Measurements from ENCODE around the gene KRTAP3-3. TPM values are rescaled to one million over a fixed set of nuclear protein-coding genes. Genes with fewer than 3 reads are reported as not detected.
"Not testable (repeated sequence)": the region's sequence is repeated elsewhere in the genome, so short reads cannot be mapped to it uniquely, and the experiment has no call there.

The KRTAP3-3 gene
- total and polyA plus RNA-seq, 5 donors = not detected

DNA sequence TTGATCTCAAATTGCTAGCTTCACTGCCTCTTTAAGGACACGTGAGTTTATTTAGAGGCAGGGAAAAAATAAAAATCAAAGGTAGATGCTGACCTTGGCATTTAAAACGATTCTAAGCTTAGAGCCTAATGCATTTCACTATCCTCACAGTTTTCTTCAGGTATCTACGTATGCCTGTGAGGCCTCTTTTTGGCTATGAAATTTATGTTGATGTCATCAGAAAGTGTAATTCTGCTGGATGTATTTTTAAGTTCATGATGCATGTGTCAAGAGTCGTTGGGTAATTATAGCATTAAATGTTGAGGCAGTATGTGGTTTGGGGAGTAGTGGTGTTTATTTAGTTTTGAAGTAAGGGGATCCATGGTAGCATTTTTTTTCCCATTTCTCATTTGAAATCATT lies 10.0 kb upstream of the KRTAP3-3 start:
- DNase-seq (no peak), ATAC-seq (no peak)
- Histone ChIP-seq H3K4me1 (ENCODE audit: control insufficient read depth, insufficient read depth, low read length) (no peaks in the 10 kb centered on the region), H3K27me3 (ENCODE audit: control insufficient read depth, insufficient read depth) (no peaks in the 10 kb centered on the region), H3K27ac (ENCODE audit: low read length) (no peak overlapping the region), H3K4me3 (ENCODE audit: low read length) (no peak overlapping the region), H3K9me3 (ENCODE audit: control insufficient read depth, low read length) (no peaks in the 10 kb centered on the region)
- intact Hi-C loops (cut with DNase I) = no loop called here
- 61% methylated on average over 4 of the region's 4 CpGs for WGBS

DNA sequence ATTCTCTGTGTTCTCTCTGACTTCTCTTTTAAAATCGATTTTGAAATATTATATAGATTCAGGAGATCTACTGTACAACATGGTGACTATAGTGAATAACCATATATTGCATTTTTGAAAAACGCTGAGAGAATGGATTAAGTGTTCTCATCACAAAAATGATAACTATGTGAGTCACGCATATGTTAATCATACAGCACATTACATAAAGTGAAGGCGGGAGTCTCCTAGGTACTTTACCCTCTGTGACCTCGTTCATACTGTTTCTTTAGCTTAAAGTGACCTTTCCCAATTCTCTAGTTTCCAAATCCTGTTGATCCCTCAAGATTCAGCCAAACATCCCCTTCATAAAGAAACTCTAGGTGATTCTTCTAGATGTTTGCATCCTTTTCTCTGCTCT lies 8.8 kb upstream of the KRTAP3-3 start:
- intact Hi-C loops (cut with DNase I) = no loop called here
- Histone ChIP-seq H3K4me3 (ENCODE audit: low read length) (no peak overlapping the region), H3K4me1 (ENCODE audit: control insufficient read depth, insufficient read depth, low read length) (no peaks in the 10 kb centered on the region), H3K27ac (ENCODE audit: low read length) (no peak overlapping the region), H3K9me3 (ENCODE audit: control insufficient read depth, low read length) (no peaks in the 10 kb centered on the region), H3K27me3 (ENCODE audit: control insufficient read depth, insufficient read depth) (no peaks in the 10 kb centered on the region)
- 58% methylated on average over 5 of the region's 5 CpGs for WGBS
- DNase-seq (no peak), ATAC-seq (no peak)

DNA sequence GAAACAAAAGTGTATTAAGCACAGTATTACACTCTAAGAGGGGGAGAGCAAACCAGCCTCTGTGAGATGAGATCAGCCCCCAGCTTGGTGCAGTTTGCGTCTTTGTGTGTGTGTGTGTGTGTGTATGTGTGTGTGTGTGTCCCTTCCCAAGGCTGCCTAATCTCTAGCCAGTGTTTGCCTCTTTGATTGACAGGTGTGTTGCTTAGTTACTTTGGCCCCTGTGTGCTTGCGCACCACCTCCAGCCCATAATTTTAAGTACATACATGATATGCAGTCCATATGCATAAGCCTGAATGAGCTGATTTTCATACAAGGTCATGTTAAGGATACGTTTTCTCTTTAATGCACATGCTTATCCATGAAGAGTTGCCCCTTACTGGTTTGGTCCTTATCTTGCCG lies 7.8 kb upstream of the KRTAP3-3 start:
- H3K27ac ChIP-seq (ENCODE audit: low read length) = no peak overlapping the region
- H3K4me3 ChIP-seq (ENCODE audit: low read length) = no peak overlapping the region
- H3K27me3 ChIP-seq (ENCODE audit: control insufficient read depth, insufficient read depth) = no peaks in the 10 kb centered on the region
- DNase-seq = no peak
- no peaks in the 10 kb centered on the region for H3K4me1 ChIP-seq (ENCODE audit: control insufficient read depth, insufficient read depth, low read length)
- ATAC-seq = no peak
- H3K9me3 ChIP-seq (ENCODE audit: control insufficient read depth, low read length) = no peaks in the 10 kb centered on the region
- intact Hi-C loops (cut with DNase I) = no loop called here
- WGBS = 74% methylated on average over 4 of the region's 4 CpGs

DNA sequence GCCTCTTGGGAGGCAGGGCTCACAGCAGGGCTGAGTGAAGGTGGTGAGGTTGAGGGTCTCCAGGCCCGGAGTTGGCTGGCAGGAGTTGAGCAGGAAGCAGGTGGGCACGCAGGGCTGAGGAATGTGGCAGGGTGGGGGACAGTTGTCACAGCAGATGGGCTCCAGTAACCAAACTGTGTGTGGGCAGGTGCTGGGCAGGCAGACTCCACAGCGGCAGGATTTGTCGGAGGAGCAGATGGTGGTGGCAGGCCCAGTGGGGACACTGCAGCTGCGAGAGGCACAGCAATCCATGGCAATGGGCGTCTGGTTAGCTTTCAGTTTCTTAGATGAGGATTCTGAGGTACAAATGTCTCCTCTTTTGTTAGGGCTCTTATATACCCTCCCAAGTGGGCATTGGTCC lies 5.6 kb upstream of the KRTAP3-3 start, which contains the start of gene KRTAP3-2:
Gene KRTAP3-2, minus strand, starts transcription at position 344 of the 400 bp plus-strand sequence. Its CDS starts 53 bp downstream, at position 291.
- H3K4me1 ChIP-seq (ENCODE audit: control insufficient read depth, insufficient read depth, low read length); H3K27ac ChIP-seq (ENCODE audit: low read length); H3K9me3 ChIP-seq (ENCODE audit: control insufficient read depth, low read length); H3K4me3 ChIP-seq (ENCODE audit: low read length); ATAC-seq; intact Hi-C loops (cut with DNase I); H3K27me3 ChIP-seq (ENCODE audit: control insufficient read depth, insufficient read depth): not testable (repeated sequence)
- peak in 1 of 3 donors; percentile 22 for DNase-seq
- WGBS = 70% methylated on average over 6 of the region's 6 CpGs

DNA sequence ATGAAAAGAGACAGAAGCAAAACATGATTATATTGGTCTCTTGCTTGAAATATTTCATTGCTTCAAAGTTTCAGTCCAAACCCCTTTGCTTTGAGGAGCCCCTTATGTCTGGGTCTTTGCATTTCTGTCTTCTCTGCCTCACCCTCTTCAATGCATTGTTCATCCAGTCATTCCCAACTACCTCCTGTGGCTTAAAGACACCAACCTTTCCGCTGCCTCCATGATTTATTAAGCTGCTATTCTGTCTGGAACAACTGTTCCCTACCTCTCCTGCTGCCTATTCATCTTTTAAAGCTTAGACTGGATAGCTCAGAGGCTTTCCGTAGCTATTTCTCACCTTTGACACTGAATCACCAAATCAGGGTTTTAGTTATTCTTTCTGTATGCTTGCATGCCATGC lies 3.4 kb upstream of the KRTAP3-3 start:
- WGBS = 70% methylated on average over 2 of the region's 2 CpGs
- Histone ChIP-seq H3K4me3 (ENCODE audit: low read length) (no peak overlapping the region), H3K27me3 (ENCODE audit: control insufficient read depth, insufficient read depth) (no peaks in the 10 kb centered on the region), H3K27ac (ENCODE audit: low read length) (no peak overlapping the region), H3K9me3 (ENCODE audit: control insufficient read depth, low read length) (no peaks in the 10 kb centered on the region), H3K4me1 (ENCODE audit: control insufficient read depth, insufficient read depth, low read length) (no peaks in the 10 kb centered on the region)
- intact Hi-C loops (cut with DNase I) = no loop called here
- DNase-seq = no peak
- no peak for ATAC-seq

DNA sequence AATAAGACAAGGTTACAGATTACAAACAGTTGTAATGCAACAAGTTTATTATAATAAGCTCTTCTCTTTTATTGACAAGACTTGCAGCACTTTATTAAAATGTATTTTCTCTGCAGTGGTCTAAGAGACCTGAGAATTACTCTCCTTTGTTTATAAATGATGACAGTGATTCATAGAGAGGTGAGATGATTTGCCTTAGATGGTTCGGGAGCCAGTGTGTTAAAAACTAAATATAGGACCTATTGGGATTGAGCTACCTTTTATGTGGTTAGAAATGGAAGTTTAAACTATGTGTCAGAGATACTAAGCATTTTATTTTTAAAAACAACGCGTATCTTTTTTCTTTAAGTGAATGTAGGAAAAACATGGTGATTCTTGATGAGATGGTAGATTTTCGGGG lies 2.9 kb upstream of the KRTAP3-3 start:
- no peak overlapping the region for H3K27ac ChIP-seq (ENCODE audit: low read length)
- no peaks in the 10 kb centered on the region for H3K27me3 ChIP-seq (ENCODE audit: control insufficient read depth, insufficient read depth)
- H3K4me1 ChIP-seq (ENCODE audit: control insufficient read depth, insufficient read depth, low read length) = no peaks in the 10 kb centered on the region
- H3K9me3 ChIP-seq (ENCODE audit: control insufficient read depth, low read length) = no peaks in the 10 kb centered on the region
- DNase-seq (no peak), ATAC-seq (no peak)
- intact Hi-C loops (cut with DNase I) = no loop called here
- WGBS = 81% methylated on average over 4 of the region's 4 CpGs
- no peak overlapping the region for H3K4me3 ChIP-seq (ENCODE audit: low read length)

DNA sequence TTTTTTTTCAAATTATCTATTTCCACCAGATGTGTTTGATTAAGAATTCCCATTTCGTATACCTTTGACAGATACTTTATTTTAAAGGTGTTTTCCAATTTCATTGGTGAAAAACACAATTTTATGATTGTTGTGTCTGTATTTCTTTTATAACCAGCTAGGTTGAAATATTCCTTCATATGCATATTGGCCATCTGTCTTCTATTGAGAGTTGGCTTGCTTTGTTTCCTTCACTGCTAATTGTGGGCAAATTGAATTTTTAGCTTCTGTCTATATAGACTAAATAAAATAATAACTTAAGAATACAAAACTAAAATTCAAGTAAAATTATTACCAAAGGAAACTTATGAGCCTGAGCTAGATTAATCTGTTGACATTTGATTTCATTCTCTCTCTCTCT lies 1.2 kb upstream of the KRTAP3-3 start:
- Histone ChIP-seq H3K4me1 (ENCODE audit: control insufficient read depth, insufficient read depth, low read length) (no peaks in the 10 kb centered on the region), H3K4me3 (ENCODE audit: low read length) (no peak overlapping the region), H3K9me3 (ENCODE audit: control insufficient read depth, low read length) (no peaks in the 10 kb centered on the region), H3K27ac (ENCODE audit: low read length) (no peak overlapping the region), H3K27me3 (ENCODE audit: control insufficient read depth, insufficient read depth) (no peaks in the 10 kb centered on the region)
- ATAC-seq (no peak), DNase-seq (no peak)
- WGBS = 54% methylated on average over 1 of the region's 1 CpG
- intact Hi-C loops (cut with DNase I) = no loop called here

DNA sequence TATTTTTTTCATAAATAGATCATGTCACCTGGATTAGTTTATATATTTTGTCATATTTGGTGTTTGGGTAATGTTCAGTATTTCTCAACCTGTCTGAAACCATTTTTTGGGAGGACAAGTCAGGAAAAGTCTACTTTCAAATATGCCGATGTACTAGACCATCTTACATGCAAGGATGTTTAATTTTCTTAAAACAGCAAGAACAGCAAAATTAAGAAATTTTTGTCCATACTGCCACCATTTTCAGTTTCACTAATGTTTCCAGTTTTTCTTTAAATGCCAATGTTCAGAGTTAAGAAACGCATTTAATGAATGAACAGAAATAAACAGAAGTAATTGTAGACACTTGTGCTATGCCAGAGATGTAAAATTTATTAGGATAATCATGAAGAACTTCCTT lies 880 bp downstream of the KRTAP3-3 start:
- Histone ChIP-seq H3K27ac (ENCODE audit: low read length) (no peak overlapping the region), H3K4me3 (ENCODE audit: low read length) (no peak overlapping the region), H3K4me1 (ENCODE audit: control insufficient read depth, insufficient read depth, low read length) (no peaks in the 10 kb centered on the region), H3K9me3 (ENCODE audit: control insufficient read depth, low read length) (no peaks in the 10 kb centered on the region), H3K27me3 (ENCODE audit: control insufficient read depth, insufficient read depth) (no peaks in the 10 kb centered on the region)
- DNase-seq (no peak), ATAC-seq (no peak)
- WGBS = 96% methylated on average over 2 of the region's 2 CpGs
- intact Hi-C loops (cut with DNase I) = no loop called here

DNA sequence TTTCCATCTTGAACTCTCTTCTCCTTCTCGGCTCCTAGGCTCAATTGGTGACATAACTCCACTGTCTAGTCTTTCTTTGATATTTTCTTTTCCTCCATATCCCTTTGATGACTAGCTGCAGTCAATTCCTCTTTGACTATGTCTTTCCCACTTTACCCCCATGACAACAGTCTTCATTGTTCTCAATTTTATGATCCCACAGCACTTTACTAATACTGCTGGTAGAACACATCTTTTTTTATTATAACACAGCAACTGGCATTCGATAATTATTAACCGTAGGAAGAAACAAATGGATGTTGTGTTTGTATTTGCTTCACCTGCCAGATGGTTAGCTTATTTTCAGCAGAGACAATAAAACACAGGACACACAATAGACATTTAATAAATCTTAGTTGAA lies 1.3 kb downstream of the KRTAP3-3 start:
- Histone ChIP-seq H3K9me3 (ENCODE audit: control insufficient read depth, low read length) (no peaks in the 10 kb centered on the region), H3K4me3 (ENCODE audit: low read length) (no peak overlapping the region), H3K4me1 (ENCODE audit: control insufficient read depth, insufficient read depth, low read length) (no peaks in the 10 kb centered on the region), H3K27ac (ENCODE audit: low read length) (no peak overlapping the region), H3K27me3 (ENCODE audit: control insufficient read depth, insufficient read depth) (no peaks in the 10 kb centered on the region)
- intact Hi-C loops (cut with DNase I) = no loop called here
- DNase-seq (no peak), ATAC-seq (no peak)
- 84% methylated on average over 3 of the region's 3 CpGs for WGBS

DNA sequence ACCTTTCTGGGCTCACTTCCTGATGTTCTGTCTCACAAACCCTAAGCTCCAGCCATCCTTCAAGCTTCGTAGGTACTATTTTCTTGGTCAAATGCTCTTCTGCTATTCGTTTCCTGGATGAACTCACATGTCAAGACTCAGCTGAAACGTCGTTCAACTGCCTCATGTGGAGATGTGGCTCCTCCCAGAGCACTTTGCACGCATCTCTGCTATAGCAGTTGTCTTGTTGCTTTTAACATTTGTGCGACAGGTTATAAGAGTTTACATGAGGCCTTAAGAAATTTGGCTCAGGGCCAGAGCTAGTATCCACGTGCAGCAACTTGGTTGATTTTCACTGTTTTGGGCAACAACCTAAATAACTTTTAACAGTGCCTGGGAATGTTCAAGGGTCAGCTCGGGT lies 7.0 kb downstream of the KRTAP3-3 start:
- Histone ChIP-seq H3K27me3 (ENCODE audit: control insufficient read depth, insufficient read depth) (no peaks in the 10 kb centered on the region), H3K9me3 (ENCODE audit: control insufficient read depth, low read length) (no peaks in the 10 kb centered on the region), H3K4me3 (ENCODE audit: low read length) (no peak overlapping the region), H3K4me1 (ENCODE audit: control insufficient read depth, insufficient read depth, low read length) (no peaks in the 10 kb centered on the region), H3K27ac (ENCODE audit: low read length) (no peak overlapping the region)
- 59% methylated on average over 8 of the region's 8 CpGs for WGBS
- intact Hi-C loops (cut with DNase I) = no loop called here
- DNase-seq (no peak), ATAC-seq (no peak)

DNA sequence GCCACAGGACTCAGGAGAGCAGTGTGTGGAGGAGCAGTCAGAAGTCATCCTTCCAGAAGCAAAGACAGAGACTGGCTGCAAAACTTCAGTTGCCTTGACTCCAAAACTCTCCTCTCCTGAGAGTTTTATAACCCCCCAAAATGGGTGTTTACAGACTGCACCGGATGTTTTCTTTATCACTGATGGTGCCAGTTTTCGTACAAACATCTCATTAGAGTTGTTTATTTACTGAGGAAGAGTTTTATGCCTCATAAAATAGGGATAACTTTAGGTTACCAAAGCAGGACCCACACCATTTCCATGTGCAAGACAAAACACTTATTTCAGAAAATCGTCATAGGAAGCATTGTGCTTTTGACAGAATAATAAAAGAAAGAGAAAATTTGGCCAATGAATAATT lies 9.7 kb downstream of the KRTAP3-3 start, which contains the start of gene KRT40:
Gene KRT40, minus strand, starts transcription at position 101 of the 400 bp plus-strand sequence. Its CDS starts 53 bp downstream, at position 48.
- intact Hi-C loops (cut with DNase I) = no loop called here
- no peaks in the 10 kb centered on the region for H3K9me3 ChIP-seq (ENCODE audit: control insufficient read depth, low read length)
- no peaks in the 10 kb centered on the region for H3K4me1 ChIP-seq (ENCODE audit: control insufficient read depth, insufficient read depth, low read length)
- ATAC-seq = no peak
- WGBS = 65% methylated on average over 3 of the region's 3 CpGs
- H3K4me3 ChIP-seq (ENCODE audit: low read length) = no peak within 1 kb of the TSS
- H3K27me3 ChIP-seq (ENCODE audit: control insufficient read depth, insufficient read depth) = no peaks in the 10 kb centered on the region
- no peak for DNase-seq
- H3K27ac ChIP-seq (ENCODE audit: low read length) = no peak within 1 kb of the TSS

DNA sequence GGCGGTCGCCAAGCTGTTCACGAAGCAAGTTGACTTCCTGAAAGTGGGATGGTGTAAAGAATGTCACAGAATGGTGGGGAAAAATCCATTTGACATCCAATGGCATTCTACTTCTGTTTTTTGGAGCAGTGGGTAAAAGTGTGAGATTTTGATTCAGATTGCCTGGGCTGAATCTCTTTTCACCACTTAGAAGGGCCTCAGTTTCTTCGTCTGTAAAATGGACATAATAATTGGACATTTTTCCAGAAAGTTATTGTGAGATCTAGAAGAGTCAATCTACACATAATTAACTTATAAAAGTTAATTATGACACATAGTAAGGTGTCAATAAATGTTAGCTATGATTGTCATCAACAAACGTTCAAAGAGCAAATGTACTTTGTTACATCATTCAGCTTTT lies 12.8 kb downstream of the KRTAP3-3 start:
- Histone ChIP-seq H3K4me3 (ENCODE audit: low read length) (no peak overlapping the region), H3K27ac (ENCODE audit: low read length) (no peak overlapping the region), H3K9me3 (ENCODE audit: control insufficient read depth, low read length) (no peaks in the 10 kb centered on the region), H3K4me1 (ENCODE audit: control insufficient read depth, insufficient read depth, low read length) (no peaks in the 10 kb centered on the region), H3K27me3 (ENCODE audit: control insufficient read depth, insufficient read depth) (peaks cover 3% of the 10 kb centered on the region)
- intact Hi-C loops (cut with DNase I) = no loop called here
- ATAC-seq (no peak), DNase-seq (no peak)
- 42% methylated on average over 5 of the region's 5 CpGs for WGBS
